Umbilical cord (tissue), 1 donor: ENCODE results near the gene CANT1. TPM values are rescaled to one million over a fixed set of nuclear protein-coding genes. Genes with fewer than 3 reads are reported as not detected.

Experiments
- total RNA-seq: library from RNA; depleted of rRNA; stranded (reverse); fragments of >200 nt; gene quantifications from one replicate; pipeline ENCODE4 v1.2.3, GENCODE V29; 2014; ENCODE audit warnings: low replicate concordance; ENCODE audit not compliant: insufficient read depth

CANT1 gene
- total RNA-seq, 1 donor from 2014 or later: 21.4 TPM

Other genes starting within 250 kb of the CANT1 start
- gene CYTH1, start 227.5 kb downstream of the CANT1 start, total RNA-seq: 44.3 TPM
- gene USP36, start 168.9 kb downstream of the CANT1 start, total RNA-seq: 21.9 TPM
- 3.9 TPM for gene CEP295NL, start 106.6 kb downstream of the CANT1 start, total RNA-seq
- 64.5 TPM for gene TIMP2, start 84.4 kb downstream of the CANT1 start, total RNA-seq
- 202 TPM for gene LGALS3BP, start 29.8 kb downstream of the CANT1 start, total RNA-seq
- 41.7 TPM for gene C1QTNF1, start 14.4 kb upstream of the CANT1 start, total RNA-seq
- 15.9 TPM for gene ENGASE, start 65.1 kb upstream of the CANT1 start, total RNA-seq